ENCODE results near the gene TPPP2. TPM values are rescaled to one million over a fixed set of nuclear protein-coding genes. Genes with fewer than 3 reads are reported as not detected.
"Not testable (repeated sequence)": the region's sequence is repeated elsewhere in the genome, so short reads cannot be mapped to it uniquely, and the experiment has no call there.

Gene TPPP2
- total RNA-seq (2014; rRNA removed; shearing (Covaris generic)) (not detected in 2 replicates), total RNA-seq (2022) (not detected in 2 replicates), Bru-seq, nascent RNA (not detected), BruChase-seq, experiment 1, labeled RNA remaining after a 6-hour chase (not detected), BruChase-seq, experiment 2, labeled RNA remaining after a 2-hour chase (not detected)
- long read RNA-seq, result 0 reads

GRCh38 chr14:21029917-21030316 is at the start of gene TPPP2:
Gene TPPP2 (plus strand): TSS chr14:21030217. CDS start chr14:21030582, 365 bp downstream.
- no peak for DNase-seq (ENCODE audit: low spot score)
- Histone ChIP-seq H3K36me3 (ENCODE audit: insufficient read depth, low read length) (no peaks in the 10 kb centered on the region), H3K4me2 (ENCODE audit: low read length) (no peak within 1 kb of the TSS), H3K4me3 (ENCODE audit: low read depth, low read length, poor library complexity, severe bottlenecking) (no peak within 1 kb of the TSS), H4K20me1 (ENCODE audit: insufficient read depth, low read length) (no peaks in the 10 kb centered on the region), H3K4me1 (ENCODE audit: insufficient read depth, low read length, poor library complexity, severe bottlenecking) (no peaks in the 10 kb centered on the region), H3K9me3 (ENCODE audit: low read length) (no peaks in the 10 kb centered on the region), H3K27ac (ENCODE audit: low read depth, low read length, poor library complexity, severe bottlenecking) (no peak within 1 kb of the TSS), H3K9me2 (ENCODE audit: insufficient read depth, low read length) (no peaks in the 10 kb centered on the region), H3K79me2 (ENCODE audit: insufficient read depth, low read depth, low read length) (no peaks in the 10 kb centered on the region), H2AFZ (ENCODE audit: low read length) (no peak within 1 kb of the TSS)
- intact Hi-C loops (cut with micrococcal nuclease; ENCODE audit: unreplicated experiment), result no loop called here
- TF ChIP-seq CTCF (conservative IDR thresholded peaks at IDR 0.05; ENCODE audit: low read length) (no peak), EZH2phosphoT487 (IDR thresholded peaks at IDR 0.05; ENCODE audit: borderline replicate concordance, low read depth, low read length) (no peak)
- ChIA-PET POLR2A (no interaction called here), CTCF (ENCODE audit: unreplicated experiment) (interaction anchor here (0.6 kb wide), 1 partner anchor 1392 kb away, joined by 3 read pairs; no protein-coding TSS in a partner anchor)
- BruUV-seq (replicated peaks), result no TSS peak

- no peaks in the 10 kb centered on the region for H3K9me3 ChIP-seq (ENCODE audit: low read length)
- ChIA-PET CTCF (ENCODE audit: unreplicated experiment) (no interaction called here), POLR2A (interaction anchor here (0.8 to 1.5 kb wide), 2 partner anchors 8 to 9 kb away, joined by 4 to 5 read pairs; no protein-coding TSS in a partner anchor)
- H3K79me2 ChIP-seq (ENCODE audit: insufficient read depth, low read depth, low read length), result no peaks in the 10 kb centered on the region
- intact Hi-C loops (cut with micrococcal nuclease; ENCODE audit: unreplicated experiment), result no loop called here
- H2AFZ ChIP-seq (ENCODE audit: low read length), result no peak overlapping the region
- H3K4me2 ChIP-seq (ENCODE audit: low read length), result no peak overlapping the region
- no peaks in the 10 kb centered on the region for H3K36me3 ChIP-seq (ENCODE audit: insufficient read depth, low read length)
- H3K27ac ChIP-seq (ENCODE audit: low read depth, low read length, poor library complexity, severe bottlenecking), result no peak overlapping the region
- no peaks in the 10 kb centered on the region for H4K20me1 ChIP-seq (ENCODE audit: insufficient read depth, low read length)
- H3K9me2 ChIP-seq (ENCODE audit: insufficient read depth, low read length), result no peaks in the 10 kb centered on the region
- TF ChIP-seq CTCF (conservative IDR thresholded peaks at IDR 0.05; ENCODE audit: low read length) (no peak), EZH2phosphoT487 (IDR thresholded peaks at IDR 0.05; ENCODE audit: borderline replicate concordance, low read depth, low read length) (no peak)
- H3K4me1 ChIP-seq (ENCODE audit: insufficient read depth, low read length, poor library complexity, severe bottlenecking), result peaks cover 2% of the 10 kb centered on the region
- no peak overlapping the region for H3K4me3 ChIP-seq (ENCODE audit: low read depth, low read length, poor library complexity, severe bottlenecking)
- no TSS peak for BruUV-seq (replicated peaks)
- no peak for DNase-seq (ENCODE audit: low spot score)
These were observed 49.1 kb upstream of the TPPP2 start for GRCh38 chr14:20980906-20981305.

- Histone ChIP-seq H3K79me2 (ENCODE audit: insufficient read depth, low read depth, low read length) (no peaks in the 10 kb centered on the region), H3K27ac (ENCODE audit: low read depth, low read length, poor library complexity, severe bottlenecking) (no peak overlapping the region), H4K20me1 (ENCODE audit: insufficient read depth, low read length) (no peaks in the 10 kb centered on the region), H3K9me3 (ENCODE audit: low read length) (no peaks in the 10 kb centered on the region), H3K9me2 (ENCODE audit: insufficient read depth, low read length) (no peaks in the 10 kb centered on the region), H3K36me3 (ENCODE audit: insufficient read depth, low read length) (no peaks in the 10 kb centered on the region), H3K4me1 (ENCODE audit: insufficient read depth, low read length, poor library complexity, severe bottlenecking) (peaks cover 2% of the 10 kb centered on the region), H2AFZ (ENCODE audit: low read length) (no peak overlapping the region), H3K4me3 (ENCODE audit: low read depth, low read length, poor library complexity, severe bottlenecking) (no peak overlapping the region), H3K4me2 (ENCODE audit: low read length) (no peak overlapping the region)
- BruUV-seq (replicated peaks), result no TSS peak
- TF ChIP-seq EZH2phosphoT487 (IDR thresholded peaks at IDR 0.05; ENCODE audit: borderline replicate concordance, low read depth, low read length) (no peak), CTCF (conservative IDR thresholded peaks at IDR 0.05; ENCODE audit: low read length) (no peak)
- DNase-seq (ENCODE audit: low spot score), result no peak
- intact Hi-C loops (cut with micrococcal nuclease; ENCODE audit: unreplicated experiment), result no loop called here
- CTCF ChIA-PET (ENCODE audit: unreplicated experiment), result interaction anchor here (0.8 to 2.1 kb wide), 2 partner anchors 11 to 18 kb away, joined by 4 to 8 read pairs; no protein-coding TSS in a partner anchor
- POLR2A ChIA-PET, result interaction anchor here (0.6 kb wide), 2 partner anchors 8 to 14 kb away, joined by 3 to 4 read pairs; no protein-coding TSS in a partner anchor
These were observed 47.2 kb upstream of the TPPP2 start for GRCh38 chr14:20982646-20983369.

GRCh38 chr14:20985650-20986049 is 44.4 kb upstream of the TPPP2 start:
- H3K9me3 ChIP-seq (ENCODE audit: low read length); H3K9me2 ChIP-seq (ENCODE audit: insufficient read depth, low read length); H3K79me2 ChIP-seq (ENCODE audit: insufficient read depth, low read depth, low read length); H3K27ac ChIP-seq (ENCODE audit: low read depth, low read length, poor library complexity, severe bottlenecking); POLR2A ChIA-PET; H3K36me3 ChIP-seq (ENCODE audit: insufficient read depth, low read length); H3K4me2 ChIP-seq (ENCODE audit: low read length); DNase-seq (ENCODE audit: low spot score); H2AFZ ChIP-seq (ENCODE audit: low read length); BruUV-seq (replicated peaks); H4K20me1 ChIP-seq (ENCODE audit: insufficient read depth, low read length); H3K4me3 ChIP-seq (ENCODE audit: low read depth, low read length, poor library complexity, severe bottlenecking); intact Hi-C loops (cut with micrococcal nuclease; ENCODE audit: unreplicated experiment): not testable (repeated sequence)
- peaks cover 11% of the 10 kb centered on the region for H3K4me1 ChIP-seq (ENCODE audit: insufficient read depth, low read length, poor library complexity, severe bottlenecking)
- CTCF ChIA-PET (ENCODE audit: unreplicated experiment), result interaction anchor here (1.4 kb wide), 1 partner anchor 15 kb away, joined by 6 read pairs; no protein-coding TSS in a partner anchor
